COLO829 (cell line): ENCODE data around the gene ZCCHC14.
"Not testable (repeated sequence)": the region's sequence is repeated elsewhere in the genome, so short reads cannot be mapped to it uniquely, and the experiment has no call there.

Experiments
- DNase-seq: peaks from one replicate; pipeline ENCODE4 v3.0.0; 2012; ENCODE audit warnings: low spot score

ZCCHC14 gene

GRCh38 chr16:87382023-87382785 lies 110.6 kb downstream of the ZCCHC14 start:
- DNase-seq, result no peak

- DNase-seq, result no peak
These were observed 111.9 kb downstream of the ZCCHC14 start for GRCh38 chr16:87380881-87381280.

DNA sequence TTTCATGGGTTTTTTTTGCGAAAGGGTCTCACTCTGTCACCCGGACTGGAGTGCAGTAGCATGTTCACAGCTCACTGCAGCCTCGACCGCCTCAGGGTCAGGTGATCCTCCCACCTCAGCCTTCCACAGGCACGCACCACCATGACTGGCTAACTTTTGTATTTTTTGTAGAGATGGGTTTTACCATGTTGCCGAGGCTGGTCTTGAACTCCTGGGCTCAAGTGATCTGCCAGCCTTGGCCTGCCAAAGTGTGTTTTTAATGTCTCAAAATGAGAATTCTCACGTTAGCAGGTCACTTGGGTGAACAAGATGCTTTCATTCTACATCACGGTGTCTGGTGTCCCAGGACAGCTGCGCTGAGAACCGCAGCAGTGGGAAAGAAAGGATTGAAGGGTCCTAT lies 112.4 kb downstream of the ZCCHC14 start:
- no peak for DNase-seq

GRCh38 chr16:87379312-87379752 lies 113.5 kb downstream of the ZCCHC14 start:
- DNase-seq, result not testable (repeated sequence)

DNA sequence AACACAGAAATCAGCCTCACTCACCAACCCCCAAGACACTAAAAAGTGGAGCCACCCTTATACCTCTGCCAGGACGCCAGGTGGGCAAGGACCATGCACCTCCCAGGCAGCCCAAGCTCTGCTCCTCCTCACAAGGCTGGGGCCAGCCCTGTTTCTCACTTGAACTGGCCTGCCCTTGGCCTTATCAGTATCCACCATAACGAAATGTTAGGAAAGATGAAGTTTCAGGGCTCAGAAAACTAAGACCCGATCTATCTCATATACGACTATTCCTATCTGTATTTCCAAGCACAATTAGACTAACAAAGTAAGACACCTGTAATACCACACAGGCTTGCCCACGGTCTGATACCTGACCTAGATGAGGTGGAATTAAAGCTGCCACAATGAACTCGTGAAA lies 116.2 kb downstream of the ZCCHC14 start:
- DNase-seq, result no peak

DNA sequence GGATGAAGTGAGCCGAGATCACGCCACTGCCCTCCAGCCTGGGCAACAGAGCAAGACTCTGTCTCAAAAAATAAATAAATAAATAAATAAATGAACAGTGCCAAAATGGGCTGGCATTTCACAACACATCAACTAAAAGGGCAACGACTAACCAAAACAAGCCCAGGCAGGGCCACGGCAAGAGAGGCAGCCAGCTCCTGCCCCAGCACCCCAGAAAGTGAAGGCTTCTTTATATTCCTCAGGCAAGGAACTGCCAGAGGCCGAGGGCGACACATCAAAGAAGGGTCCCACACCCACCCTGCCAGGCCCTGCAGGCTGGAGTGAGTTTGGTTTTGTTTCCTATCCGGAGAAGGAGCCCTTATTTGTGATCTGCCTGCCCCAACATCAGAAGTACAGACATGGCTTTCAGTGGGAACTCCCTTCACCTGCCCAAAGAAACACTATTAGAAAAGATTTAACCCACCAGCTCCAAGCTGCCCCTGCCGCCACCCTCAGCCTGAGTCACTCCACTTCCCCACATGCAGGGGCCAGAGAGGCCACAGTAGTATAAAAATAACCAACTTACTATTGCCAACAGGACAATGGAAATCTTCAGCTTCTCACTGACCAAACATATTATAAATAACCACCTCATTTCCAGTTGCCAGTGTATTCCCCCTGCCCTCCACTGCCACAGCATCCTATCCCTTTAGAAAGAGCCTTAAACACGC lies 117.2 kb downstream of the ZCCHC14 start:
- DNase-seq, result no peak

- DNase-seq, result no peak
These were observed 118.5 kb downstream of the ZCCHC14 start for GRCh38 chr16:87374313-87374712.

DNA sequence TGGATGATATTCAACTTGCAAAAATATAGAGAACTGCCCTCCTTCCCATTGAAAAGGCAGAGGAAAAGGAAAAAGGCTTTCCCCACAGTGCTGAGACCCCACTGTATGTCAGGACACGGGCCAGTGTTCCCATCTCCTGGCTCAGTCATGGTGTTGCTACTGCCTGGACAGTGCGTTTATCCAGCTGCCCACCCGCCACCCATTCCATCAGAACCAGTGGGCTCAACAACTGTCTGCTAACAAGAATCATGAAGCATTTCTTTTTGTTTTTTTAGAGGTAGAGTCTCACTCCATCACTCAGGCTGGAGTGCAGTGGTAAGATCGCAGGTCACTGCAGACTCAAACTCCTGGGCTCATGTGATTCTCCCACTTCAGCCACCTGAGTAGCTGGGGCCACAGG lies 120.5 kb downstream of the ZCCHC14 start:
- DNase-seq, result no peak

- no peak for DNase-seq
These were observed 121.5 kb downstream of the ZCCHC14 start for GRCh38 chr16:87371261-87371866.

GRCh38 chr16:87369796-87370719 lies 122.8 kb downstream of the ZCCHC14 start:
- no peak for DNase-seq

DNA sequence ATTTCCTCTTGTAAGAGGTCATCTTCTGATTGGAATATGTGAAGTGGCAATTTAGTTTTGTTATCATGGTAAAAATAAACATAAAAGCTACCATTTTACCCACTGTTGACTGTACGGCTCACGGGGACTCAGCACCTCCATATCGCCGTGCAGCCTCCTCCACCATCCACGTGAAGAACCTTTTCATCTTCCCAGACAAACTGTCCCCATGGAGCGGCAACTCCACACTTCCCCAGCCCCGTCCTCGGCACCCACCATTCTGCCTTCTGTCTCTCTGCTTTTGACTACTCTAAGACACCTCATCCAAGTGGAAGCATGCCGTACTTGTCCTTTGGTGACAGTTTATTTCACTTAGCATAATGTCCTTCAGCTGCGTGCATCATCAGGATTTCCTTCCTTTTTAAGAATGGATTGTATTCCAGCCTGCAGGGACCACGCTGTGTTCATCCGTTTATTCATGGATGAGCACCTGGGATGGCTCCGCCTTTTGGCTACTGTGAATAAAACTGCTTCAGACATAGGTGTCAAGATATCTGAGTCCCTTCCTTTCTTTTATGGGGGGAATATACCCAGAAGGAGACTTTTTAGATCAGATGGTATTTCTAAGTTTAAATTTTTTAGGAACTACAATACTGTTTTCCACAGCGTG lies 123.6 kb downstream of the ZCCHC14 start:
- no peak for DNase-seq

DNA sequence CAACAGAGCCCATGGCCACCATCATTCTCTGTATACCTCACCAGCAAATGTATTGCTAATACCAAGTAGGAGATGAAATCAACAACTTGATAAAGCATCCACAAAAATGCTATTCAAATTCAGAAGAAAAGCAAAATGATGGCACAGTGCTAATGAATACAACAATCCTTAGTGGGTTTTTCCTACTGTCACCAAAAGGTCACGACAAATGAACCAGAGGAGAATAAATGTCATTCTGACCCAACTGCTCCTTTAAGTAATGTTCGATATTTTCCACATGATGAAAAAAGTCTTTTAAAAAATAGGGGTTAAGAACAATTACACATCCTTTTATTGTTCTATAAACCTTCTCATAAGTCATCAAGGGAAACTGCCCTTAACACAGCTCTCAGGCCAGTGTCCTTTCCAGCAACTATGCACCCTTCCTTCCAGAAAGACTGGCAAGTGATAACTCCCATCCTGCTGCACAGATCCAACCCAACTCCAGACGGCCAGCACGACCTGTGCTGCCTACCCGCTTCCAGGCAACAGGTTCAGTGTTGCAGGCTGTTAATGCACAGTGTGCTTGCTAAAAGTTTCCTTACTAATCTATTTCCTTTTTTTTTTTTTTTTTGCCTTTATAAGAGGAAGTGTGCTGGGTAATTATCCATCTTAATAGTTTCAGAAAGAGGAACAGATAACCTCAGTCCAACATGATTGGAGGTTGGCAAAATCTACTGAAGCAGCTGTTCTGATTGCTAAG lies 124.6 kb downstream of the ZCCHC14 start:
- no peak for DNase-seq

- no peak for DNase-seq
These were observed 125.3 kb downstream of the ZCCHC14 start for GRCh38 chr16:87367529-87367928.

- DNase-seq, result no peak
These were observed 125.9 kb downstream of the ZCCHC14 start for GRCh38 chr16:87366930-87367329.

GRCh38 chr16:87366288-87366687 lies 126.5 kb downstream of the ZCCHC14 start:
- no peak for DNase-seq

DNA sequence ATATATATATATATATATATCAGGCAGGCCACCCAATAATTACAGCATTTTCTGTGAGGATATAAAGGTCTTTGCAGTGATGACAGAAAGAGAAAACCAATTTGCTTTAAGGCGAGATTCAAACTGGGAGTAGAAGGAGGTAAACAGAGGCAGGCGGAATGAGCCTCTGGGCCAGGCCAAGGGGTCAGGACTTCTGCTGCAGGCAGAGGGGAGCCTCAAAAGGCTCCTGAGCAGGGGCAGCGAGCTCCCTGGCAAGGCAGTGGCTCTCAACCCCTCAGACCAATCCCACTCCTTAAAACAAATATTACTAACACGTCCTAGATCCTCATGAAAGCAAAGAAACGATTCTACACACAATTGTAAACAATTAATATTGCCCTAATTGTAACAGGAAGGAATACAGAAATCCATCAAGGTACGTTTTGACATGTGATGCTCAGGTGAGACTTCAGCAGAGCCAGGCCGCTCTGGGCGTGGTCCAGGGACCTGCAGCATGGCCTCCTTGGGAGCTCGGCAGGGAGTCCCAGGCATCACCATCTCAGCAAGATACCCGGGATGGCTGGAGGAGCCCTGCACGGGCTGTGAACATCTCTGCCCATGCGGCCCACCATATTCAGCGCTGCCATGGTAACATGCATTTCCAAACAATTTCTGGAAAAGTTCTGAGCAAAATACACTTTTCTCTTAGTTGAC lies 127.7 kb downstream of the ZCCHC14 start:
- no peak for DNase-seq

- no peak for DNase-seq
These were observed 128.9 kb downstream of the ZCCHC14 start for GRCh38 chr16:87363771-87364455.

GRCh38 chr16:87362828-87363559 lies 129.8 kb downstream of the ZCCHC14 start:
- not testable (repeated sequence) for DNase-seq
